CD14-positive monocyte (primary cell): ENCODE data around the gene GLYR1. TPM values are rescaled to one million over a fixed set of nuclear protein-coding genes. Genes with fewer than 3 reads are reported as not detected.

Source experiments
- DNase-seq, 3 donors: peaks; one replicate each; pipeline ENCODE4 v3.0.0-alpha.2; 2011 to 2022
- H2AFZ ChIP-seq: 2 replicates; pipeline ENCODE4 v1.6.0; 2012; ENCODE audit warnings: mild to moderate bottlenecking, low read depth, low read length, inconsistent platforms; ENCODE audit not compliant: insufficient read depth, poor library complexity, severe bottlenecking
- H3K27ac ChIP-seq, 2 donors: 1 replicate in 1 of 2; 2 replicates in 1 of 2; pipeline ENCODE4 v1.5.1; 2012 to 2013; ENCODE audit warnings: low read length in 2 of 2, control low read depth in 1 of 2, inconsistent platforms in 1 of 2, low read depth in 1 of 2, mild to moderate bottlenecking in 1 of 2
- H3K27me3 ChIP-seq, 2 donors: one replicate each; pipeline versions ENCODE4 v1.6.0 to v1.6.1; 2011 to 2013; ENCODE audit warnings: low read length in 2 of 2; ENCODE audit not compliant: control insufficient read depth in 2 of 2, insufficient read depth in 2 of 2
- H3K36me3 ChIP-seq, 2 donors: replicated peaks in 1 of 2; 1 replicate in 1 of 2; 2 replicates in 1 of 2; pipeline versions ENCODE4 v1.5.1 to v1.6.1; 2012 to 2013; ENCODE audit warnings: low read length in 2 of 2, control low read depth in 1 of 2, inconsistent platforms in 1 of 2, mild to moderate bottlenecking in 1 of 2; ENCODE audit not compliant: insufficient read depth in 2 of 2, control insufficient read depth in 1 of 2
- H3K4me1 ChIP-seq, 2 donors: 1 replicate in 1 of 2; 2 replicates in 1 of 2; pipeline versions ENCODE4 v1.5.1 to v1.6.1; 2012 to 2013; ENCODE audit warnings: low read length in 2 of 2, control low read depth in 1 of 2, inconsistent platforms in 1 of 2, mild to moderate bottlenecking in 1 of 2, moderate library complexity in 1 of 2; ENCODE audit not compliant: insufficient read depth in 2 of 2, control insufficient read depth in 1 of 2
- H3K4me2 ChIP-seq: replicated peaks from 2 replicates; pipeline ENCODE3; 2012; ENCODE audit warnings: low read length, moderate library complexity, mild to moderate bottlenecking; ENCODE audit not compliant: poor library complexity, severe bottlenecking; ENCODE audit errors: extremely low read depth
- H3K4me3 ChIP-seq, 3 experiments: fragments of 200-600 bp in 1 of 3; sonication (generic) in 1 of 3; replicated peaks in 1 of 3; 1 replicate in 2 of 3; 2 replicates in 1 of 3; pipeline ENCODE4 v1.5.1; 2011 to 2013; ENCODE audit warnings: low read length in 3 of 3, mild to moderate bottlenecking in 3 of 3, control low read depth in 2 of 3, low read depth in 2 of 3, inconsistent platforms in 1 of 3, moderate library complexity in 1 of 3
- H3K79me2 ChIP-seq: 2 replicates; pipeline ENCODE4 v1.6.0; 2012; ENCODE audit warnings: mild to moderate bottlenecking, control low read depth, inconsistent platforms, low read length, moderate library complexity; ENCODE audit not compliant: insufficient read depth
- H3K9ac ChIP-seq: 2 replicates; pipeline ENCODE4 v1.6.0; 2017; ENCODE audit warnings: low read length, mild to moderate bottlenecking; ENCODE audit not compliant: insufficient read depth, poor library complexity, severe bottlenecking
- H3K9me3 ChIP-seq, 2 donors: replicated peaks in 1 of 2; 1 replicate in 1 of 2; 2 replicates in 1 of 2; pipeline versions ENCODE4 v1.5.1 to v1.6.1; 2012 to 2013; ENCODE audit warnings: low read length in 2 of 2, control low read depth in 1 of 2; ENCODE audit not compliant: control insufficient read depth in 1 of 2, insufficient read depth in 1 of 2
- H4K20me1 ChIP-seq: 2 replicates; pipeline ENCODE4 v1.6.0; 2012; ENCODE audit warnings: mild to moderate bottlenecking, low read length, control low read depth, moderate library complexity; ENCODE audit not compliant: insufficient read depth
- H3K27ac Mint-ChIP-seq, 7 donors: one replicate each; pipeline ENCODE4 v1.8.0; 2020; ENCODE audit warnings: mild to moderate bottlenecking in 7 of 7, mixed read lengths in 7 of 7, moderate library complexity in 6 of 7, inconsistent platforms in 2 of 7
- H3K27me3 Mint-ChIP-seq, 3 donors: one replicate each; pipeline ENCODE4 v1.8.0; 2021 to 2022; ENCODE audit warnings: low read depth in 3 of 3, mild to moderate bottlenecking in 3 of 3, mixed read lengths in 3 of 3, moderate library complexity in 3 of 3, inconsistent platforms in 1 of 3
- H3K36me3 Mint-ChIP-seq, 2 donors: one replicate each; pipeline ENCODE4 v1.8.0; 2020; ENCODE audit warnings: mixed read lengths in 2 of 2, inconsistent platforms in 1 of 2, mild to moderate bottlenecking in 1 of 2
- H3K4me1 Mint-ChIP-seq: one replicate; pipeline ENCODE4 v1.8.0; 2020; ENCODE audit warnings: mild to moderate bottlenecking, mixed read lengths
- H3K4me3 Mint-ChIP-seq, 2 donors: one replicate each; pipeline ENCODE4 v1.8.0; 2020; ENCODE audit warnings: mild to moderate bottlenecking in 2 of 2, mixed read lengths in 2 of 2, moderate library complexity in 1 of 2
- H3K9me3 Mint-ChIP-seq, 7 donors: one replicate each; pipeline ENCODE4 v1.8.0; 2020 to 2022; ENCODE audit warnings: mixed read lengths in 7 of 7, mild to moderate bottlenecking in 6 of 7, moderate library complexity in 6 of 7, inconsistent platforms in 2 of 7
- WGBS: methylation state at CpG from one replicate; pipeline ENCODE4 v1.1.5; 2013; ENCODE audit warnings: missing lambda C conversion rate; ENCODE audit not compliant: insufficient coverage; 5-methylcytosine and 5-hydroxymethylcytosine counted together
- intact Hi-C, 2 donors: fragments of 100-400 bp; cut with micrococcal nuclease; formaldehyde crosslinking; loops; one replicate each; pipeline versions ENCODE4 v1.15.0 to v1.15.1; 2023
- polyA plus RNA-seq, 3 donors: library from polyadenylated mRNA; depleted of rRNA in 1 of 3; unstranded in 2 of 3; stranded (reverse) in 1 of 3; fragments of 300-500 nt in 2 of 3; fragments of >200 nt in 1 of 3; fragmentation: Illumina TruSeq in 2 of 3; gene quantifications; 1 replicate in 2 of 3; 2 replicates in 1 of 3; pipeline ENCODE4 v1.2.3, GENCODE V29; 2012 to 2021
- TF ChIP-seq, protein P1 (sequence below): fragments of 200-600 bp; IDR thresholded peaks from one replicate; pipeline ENCODE4 v1.8.0; 2022; ENCODE audit warnings: antibody characterized with exemption, mild to moderate bottlenecking

Gene GLYR1
- polyA plus RNA-seq, 3 donors, result 34.2 to 41.9 (median 39.3) TPM

DNA sequence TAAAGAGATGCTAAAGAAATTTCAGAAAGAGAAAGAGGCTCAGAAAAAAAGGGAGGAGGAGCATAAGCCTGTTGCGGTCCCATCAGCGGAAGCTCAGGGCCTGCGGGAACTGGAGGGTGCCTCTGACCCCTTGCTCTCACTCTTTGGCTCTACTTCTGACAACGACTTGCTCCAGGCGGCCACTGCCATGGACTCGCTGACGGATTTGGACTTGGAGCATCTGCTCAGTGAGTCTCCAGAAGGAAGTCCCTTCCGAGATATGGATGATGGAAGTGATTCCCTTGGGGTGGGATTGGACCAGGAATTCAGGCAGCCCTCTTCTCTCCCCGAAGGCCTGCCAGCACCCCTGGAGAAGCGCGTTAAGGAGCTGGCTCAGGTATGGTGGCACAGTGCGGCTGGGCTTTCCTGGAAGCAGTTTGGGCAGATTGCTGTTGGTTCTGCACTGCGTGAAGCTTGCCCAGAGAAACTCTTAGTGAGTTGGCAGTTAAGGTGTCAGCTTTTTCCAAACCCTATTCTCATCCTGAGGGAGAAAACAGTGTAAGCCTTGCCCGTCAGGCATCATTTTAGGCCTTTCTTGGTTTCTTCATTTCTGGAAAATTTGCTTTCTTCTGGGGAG is 13.7 kb upstream of the GLYR1 start:
- H4K20me1 ChIP-seq, result peaks cover 82% of the 10 kb centered on the region
- peaks cover 89 to 90% of the 10 kb centered on the region in 2 donors for H3K36me3 ChIP-seq
- Mint-ChIP-seq H3K36me3 (peaks cover 71 to 90% of the 10 kb centered on the region in 2 donors), H3K27me3 (peaks cover 0 to 2% (median 0%) of the 10 kb centered on the region in 3 donors), H3K4me3 (no peak overlapping the region), H3K27ac (peak overlapping the region in 1 of 7 donors; percentile 51), H3K4me1 (peaks cover 22% of the 10 kb centered on the region), H3K9me3 (peaks cover 0 to 1% (median 0%) of the 10 kb centered on the region in 7 donors)
- H3K27me3 ChIP-seq, result no peaks in the 10 kb centered on the region
- DNase-seq, result no peak
- H2AFZ ChIP-seq, result no peak overlapping the region
- no peak overlapping the region for H3K4me2 ChIP-seq
- H3K9me3 ChIP-seq, result no peaks in the 10 kb centered on the region
- peaks cover 7 to 8% of the 10 kb centered on the region in 2 donors for H3K4me1 ChIP-seq
- H3K9ac ChIP-seq, result no peak overlapping the region
- peaks cover 80% of the 10 kb centered on the region for H3K79me2 ChIP-seq
- WGBS, result 100% methylated on average over 7 of the region's 14 CpGs
- no peak overlapping the region for H3K4me3 ChIP-seq
- TF ChIP-seq, protein P1, sequence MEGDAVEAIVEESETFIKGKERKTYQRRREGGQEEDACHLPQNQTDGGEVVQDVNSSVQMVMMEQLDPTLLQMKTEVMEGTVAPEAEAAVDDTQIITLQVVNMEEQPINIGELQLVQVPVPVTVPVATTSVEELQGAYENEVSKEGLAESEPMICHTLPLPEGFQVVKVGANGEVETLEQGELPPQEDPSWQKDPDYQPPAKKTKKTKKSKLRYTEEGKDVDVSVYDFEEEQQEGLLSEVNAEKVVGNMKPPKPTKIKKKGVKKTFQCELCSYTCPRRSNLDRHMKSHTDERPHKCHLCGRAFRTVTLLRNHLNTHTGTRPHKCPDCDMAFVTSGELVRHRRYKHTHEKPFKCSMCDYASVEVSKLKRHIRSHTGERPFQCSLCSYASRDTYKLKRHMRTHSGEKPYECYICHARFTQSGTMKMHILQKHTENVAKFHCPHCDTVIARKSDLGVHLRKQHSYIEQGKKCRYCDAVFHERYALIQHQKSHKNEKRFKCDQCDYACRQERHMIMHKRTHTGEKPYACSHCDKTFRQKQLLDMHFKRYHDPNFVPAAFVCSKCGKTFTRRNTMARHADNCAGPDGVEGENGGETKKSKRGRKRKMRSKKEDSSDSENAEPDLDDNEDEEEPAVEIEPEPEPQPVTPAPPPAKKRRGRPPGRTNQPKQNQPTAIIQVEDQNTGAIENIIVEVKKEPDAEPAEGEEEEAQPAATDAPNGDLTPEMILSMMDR, result no peak
- H3K27ac ChIP-seq, result no peak overlapping the region
- intact Hi-C loops, result no loop called here

DNA sequence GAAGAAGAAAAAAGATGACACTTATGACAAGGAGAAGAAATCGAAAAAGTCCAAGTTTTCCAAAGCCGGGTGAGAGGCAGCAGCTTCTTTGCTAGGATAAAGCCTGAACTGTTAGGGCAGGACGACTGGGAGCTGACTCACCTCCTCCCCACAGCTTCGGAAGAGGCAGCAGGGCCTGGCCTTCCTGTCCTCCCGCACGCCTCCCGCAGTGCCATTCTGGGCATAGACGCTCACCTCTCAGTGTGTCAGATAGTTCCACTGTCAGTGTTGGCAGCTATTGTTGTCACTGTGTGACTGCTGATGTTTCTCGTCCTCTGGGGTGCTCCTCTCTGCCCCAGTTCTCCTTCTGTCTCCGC is 12.8 kb upstream of the GLYR1 start:
- H3K36me3 Mint-ChIP-seq, result peaks cover 75 to 93% of the 10 kb centered on the region in 2 donors
- peaks cover 82% of the 10 kb centered on the region for H3K79me2 ChIP-seq
- peaks cover 0 to 2% (median 0%) of the 10 kb centered on the region in 3 donors for H3K27me3 Mint-ChIP-seq
- peaks cover 0 to 1% (median 0%) of the 10 kb centered on the region in 7 donors for H3K9me3 Mint-ChIP-seq
- H3K4me3 ChIP-seq, result no peak overlapping the region
- H2AFZ ChIP-seq, result no peak overlapping the region
- peaks cover 97 to 100% of the 10 kb centered on the region in 2 donors for H3K36me3 ChIP-seq
- peaks cover 83% of the 10 kb centered on the region for H4K20me1 ChIP-seq
- peak overlapping the region in 3 of 7 donors; percentile 15 to 76 (median 68) for H3K27ac Mint-ChIP-seq
- H3K9ac ChIP-seq, result no peak overlapping the region
- peaks cover 22% of the 10 kb centered on the region for H3K4me1 Mint-ChIP-seq
- H3K4me3 Mint-ChIP-seq, result no peak overlapping the region
- H3K27me3 ChIP-seq, result no peaks in the 10 kb centered on the region
- TF ChIP-seq, protein P1, result no peak
- H3K4me1 ChIP-seq, result peaks cover 7 to 8% of the 10 kb centered on the region in 2 donors
- intact Hi-C loops, result no loop called here
- H3K27ac ChIP-seq, result no peak overlapping the region
- H3K9me3 ChIP-seq, result no peaks in the 10 kb centered on the region
- no peak overlapping the region for H3K4me2 ChIP-seq
- no peak for DNase-seq
- WGBS, result 98% methylated on average over 10 of the region's 10 CpGs
